Right renal cortex interstitium (tissue), 3 donors: ENCODE data around the gene ISCU. TPM values are rescaled to one million over a fixed set of nuclear protein-coding genes. Genes with fewer than 3 reads are reported as not detected.
"Not testable (repeated sequence)": the region's sequence is repeated elsewhere in the genome, so short reads cannot be mapped to it uniquely, and the experiment has no call there.

Experiments used
- DNase-seq, 3 donors: peaks; one replicate each; pipeline ENCODE4 v3.0.0-alpha.2; 2013; ENCODE audit warnings: low read depth in 3 of 3, low spot score in 2 of 3
- polyA plus RNA-seq, 3 donors: library from polyadenylated mRNA; unstranded; fragments of 120-200 nt; gene quantifications; one replicate each; pipeline ENCODE4 v1.2.1, GENCODE V29; 2013; ENCODE audit not compliant: insufficient read length in 3 of 3

Gene ISCU
- polyA plus RNA-seq, 3 donors = 114 to 127 (median 120) TPM

DNA sequence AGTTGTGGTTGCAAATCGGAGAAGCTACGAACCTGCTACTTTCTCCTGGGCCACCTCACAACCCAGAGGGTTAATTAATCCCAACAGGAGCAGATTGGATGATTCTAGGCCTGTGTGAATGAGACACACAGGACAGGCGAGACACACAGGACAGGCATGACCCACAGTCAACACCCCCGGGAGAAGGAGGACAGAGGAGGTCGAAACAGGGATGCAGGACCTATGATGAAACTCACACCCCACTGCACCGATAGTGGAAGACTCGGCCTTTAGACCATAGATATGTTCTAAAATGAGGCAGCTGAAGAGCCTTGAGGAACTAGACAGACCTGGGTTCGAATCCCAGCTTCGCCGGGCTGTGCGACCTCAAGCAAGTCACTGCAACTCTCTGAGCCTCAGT, 23.9 kb downstream of the ISCU start:
- no peak for DNase-seq

DNA sequence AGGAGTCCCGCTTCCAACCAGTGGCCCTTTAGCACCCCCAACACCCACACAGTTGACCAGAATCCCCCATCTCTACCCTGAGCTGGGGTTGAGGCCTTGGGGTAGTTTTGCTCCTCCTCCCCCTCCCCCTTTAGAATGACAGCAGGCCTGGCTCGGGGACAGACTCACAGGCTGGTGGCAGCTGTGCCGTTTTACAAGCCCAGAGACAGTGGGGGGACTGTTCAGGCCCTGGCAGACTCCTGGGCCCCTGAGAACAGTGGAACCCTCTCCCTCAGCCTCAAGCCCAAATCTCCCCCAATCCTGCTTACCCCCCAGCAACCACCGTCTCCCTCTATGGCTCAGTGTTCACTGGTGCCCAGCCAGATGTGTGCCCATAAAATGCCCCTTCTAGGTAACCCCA, 25.4 kb downstream of the ISCU start:
- no peak for DNase-seq

DNA sequence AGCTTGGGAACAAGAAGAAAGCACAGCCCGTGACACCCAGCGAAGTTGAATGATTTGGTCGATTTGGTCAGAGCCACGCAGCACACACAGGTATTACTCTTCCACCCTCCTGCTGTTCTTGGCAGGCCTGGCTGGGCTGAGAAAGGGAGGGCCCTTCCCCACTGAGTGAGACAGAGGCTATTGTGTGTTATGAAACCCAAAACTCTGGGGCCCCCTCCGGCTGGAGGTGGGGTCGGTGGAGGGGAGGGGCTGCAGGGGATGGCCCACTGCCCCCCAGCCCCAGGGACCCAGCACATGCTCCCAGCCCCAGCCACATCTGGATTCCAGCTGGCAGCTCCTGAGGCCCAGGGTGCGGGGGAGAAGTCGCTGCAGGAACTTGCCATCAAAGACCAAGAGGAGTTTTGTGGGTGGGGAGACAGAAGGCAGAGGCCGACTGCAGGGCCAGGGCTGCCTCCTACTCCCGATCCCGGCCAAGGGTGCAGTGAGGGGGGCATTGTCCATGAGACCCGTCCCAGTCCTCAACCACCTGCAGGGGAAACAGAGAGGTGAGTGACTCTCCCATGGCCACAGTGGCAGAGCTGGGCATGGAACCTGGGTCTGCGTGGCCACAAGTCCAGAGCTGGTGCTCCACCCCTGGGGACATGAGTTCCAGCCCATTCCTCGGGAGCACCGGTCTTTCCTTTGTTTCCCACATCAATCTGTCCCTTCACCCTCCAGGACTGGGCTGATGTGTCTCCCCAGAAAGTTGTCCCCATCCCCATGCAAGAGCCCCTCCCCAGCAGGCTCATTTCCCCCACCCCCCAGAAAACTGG, 26.8 kb downstream of the ISCU start:
- DNase-seq = no peak

- DNase-seq = no peak
Observed at GRCh38 chr12:108589840-108590229, 27.4 kb downstream of the ISCU start.

- not testable (repeated sequence) for DNase-seq
Observed at GRCh38 chr12:108590463-108590862, 28.1 kb downstream of the ISCU start.

DNA sequence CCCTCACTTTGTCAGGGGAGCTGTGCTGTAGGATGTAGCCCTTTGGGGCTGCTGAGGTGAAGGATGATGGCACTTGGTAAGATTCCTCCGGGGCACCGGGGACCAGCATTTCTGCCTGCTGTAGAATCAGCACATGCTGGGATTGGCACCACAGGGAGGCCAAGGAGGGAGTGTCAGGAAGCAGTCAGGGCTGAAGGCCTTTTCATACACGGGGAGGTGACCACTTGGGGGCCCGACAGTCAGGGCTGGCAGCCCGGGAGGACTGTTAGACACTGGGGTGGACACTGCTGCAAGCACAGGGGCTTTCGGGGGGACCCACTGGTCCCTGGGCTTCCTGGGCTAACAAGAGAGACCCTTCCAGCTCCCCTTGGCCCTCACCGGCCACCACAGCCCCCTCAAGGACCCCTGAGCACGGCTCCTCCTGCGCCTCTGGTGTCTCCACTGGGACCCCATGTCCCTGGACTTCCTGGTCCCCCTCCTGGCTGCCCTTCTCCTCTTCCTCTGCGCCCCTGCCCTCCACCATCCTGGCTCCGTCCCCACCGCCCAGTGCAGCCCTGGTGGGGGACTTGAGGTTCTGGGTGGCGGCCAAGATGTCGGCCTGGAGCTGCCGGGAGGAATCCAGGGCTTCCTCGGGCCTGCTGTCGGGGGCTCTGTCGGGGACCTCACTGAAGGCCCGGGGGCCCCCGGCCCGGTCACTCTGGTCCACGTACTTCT, 29.0 kb downstream of the ISCU start:
- DNase-seq = no peak

DNA sequence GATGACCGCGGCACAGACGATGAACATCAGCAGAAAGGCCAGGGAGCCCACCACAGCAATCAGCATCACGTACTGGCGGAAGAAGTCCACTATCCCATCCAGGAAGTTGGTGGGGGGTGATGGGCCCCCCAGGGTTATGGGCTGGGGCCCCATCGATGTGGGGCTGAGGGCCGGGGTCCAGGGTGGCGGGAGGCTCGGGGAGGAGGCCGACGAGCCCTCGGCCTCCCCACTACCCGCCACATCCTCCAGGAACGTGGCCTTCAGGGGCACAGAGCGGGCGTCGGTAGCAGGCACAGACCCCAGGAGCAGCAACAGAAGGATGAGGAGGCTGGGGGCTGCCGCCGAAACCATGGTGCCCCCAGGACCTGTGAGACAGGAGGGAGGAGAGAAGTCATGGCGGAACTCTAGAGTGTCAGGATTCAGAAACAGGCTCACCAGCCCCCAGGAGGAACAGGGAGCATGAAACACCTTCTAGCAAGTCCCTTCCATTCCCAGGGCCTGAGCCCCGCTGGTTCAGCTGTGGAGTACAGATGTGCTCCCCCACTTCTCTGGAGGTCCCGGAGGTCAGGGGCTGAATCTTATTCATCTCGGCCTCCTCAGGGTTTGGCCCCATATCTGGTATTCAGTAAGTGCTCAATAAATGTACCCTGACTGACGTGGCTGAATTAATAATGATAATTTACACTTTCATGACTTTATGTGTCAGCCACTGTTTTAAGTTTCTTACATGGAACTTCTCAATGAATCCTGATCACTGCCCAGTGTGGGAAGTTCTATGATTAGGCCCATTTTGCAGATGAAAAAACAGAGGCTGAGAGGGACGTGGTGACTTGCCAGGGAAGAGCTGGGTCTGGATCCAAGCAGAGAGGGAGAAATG, 29.9 kb downstream of the ISCU start:
- no peak for DNase-seq

DNA sequence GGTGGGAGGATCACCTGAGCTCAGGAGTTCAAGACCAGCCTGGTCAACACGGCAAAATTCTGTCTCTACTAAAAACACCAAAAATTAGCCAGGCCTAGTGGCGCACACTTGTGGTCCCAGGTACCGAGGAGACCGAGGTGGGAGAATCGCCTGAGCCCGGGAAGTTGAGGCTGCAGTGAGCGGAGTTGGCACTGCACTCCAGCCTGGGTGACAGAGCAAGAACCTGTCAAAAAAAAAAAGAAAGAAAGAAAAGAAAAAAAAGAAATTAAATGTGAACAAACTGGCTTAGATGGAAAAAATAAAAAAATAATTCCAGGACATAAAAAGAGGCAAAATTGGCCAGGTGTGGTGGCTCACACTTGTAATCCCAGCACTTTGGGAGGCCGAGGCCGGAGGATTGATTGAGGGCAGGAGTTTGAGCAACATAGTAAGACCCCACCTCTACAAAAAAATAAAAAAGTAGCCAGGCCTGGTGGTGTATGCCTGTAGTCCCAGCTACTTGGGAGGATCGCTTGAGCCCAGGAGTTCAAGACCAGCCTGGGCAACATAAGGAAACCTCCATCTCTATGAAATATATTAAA, 32.0 kb downstream of the ISCU start:
- no peak for DNase-seq

DNA sequence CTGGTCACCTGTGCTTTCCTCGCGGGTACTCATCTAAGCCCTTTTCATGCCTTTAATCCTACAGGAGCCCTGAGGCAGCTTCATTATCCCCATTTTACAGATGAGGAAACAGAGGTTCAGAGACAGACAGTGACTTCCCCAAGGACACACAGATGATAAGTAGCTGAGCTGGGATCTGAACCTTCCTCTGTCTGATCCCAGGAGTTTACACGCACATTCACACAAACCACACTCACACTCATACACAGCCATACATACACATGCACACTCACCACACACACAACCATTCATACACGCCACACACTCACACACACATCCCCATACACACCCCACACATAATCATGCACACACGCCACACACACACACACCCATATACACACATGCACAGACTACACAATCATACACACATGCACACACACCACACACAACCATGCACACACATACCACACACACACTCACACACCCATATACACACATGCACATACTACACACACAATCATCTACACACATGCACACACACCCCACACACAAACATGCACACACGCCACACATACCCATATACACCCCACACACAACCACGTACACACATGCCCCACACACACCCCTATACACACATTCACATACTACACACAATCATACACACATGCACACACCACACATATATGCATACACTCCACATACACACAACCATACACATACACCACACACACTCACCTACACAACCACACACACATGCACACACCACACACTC, 32.7 kb downstream of the ISCU start:
- no peak for DNase-seq

DNA sequence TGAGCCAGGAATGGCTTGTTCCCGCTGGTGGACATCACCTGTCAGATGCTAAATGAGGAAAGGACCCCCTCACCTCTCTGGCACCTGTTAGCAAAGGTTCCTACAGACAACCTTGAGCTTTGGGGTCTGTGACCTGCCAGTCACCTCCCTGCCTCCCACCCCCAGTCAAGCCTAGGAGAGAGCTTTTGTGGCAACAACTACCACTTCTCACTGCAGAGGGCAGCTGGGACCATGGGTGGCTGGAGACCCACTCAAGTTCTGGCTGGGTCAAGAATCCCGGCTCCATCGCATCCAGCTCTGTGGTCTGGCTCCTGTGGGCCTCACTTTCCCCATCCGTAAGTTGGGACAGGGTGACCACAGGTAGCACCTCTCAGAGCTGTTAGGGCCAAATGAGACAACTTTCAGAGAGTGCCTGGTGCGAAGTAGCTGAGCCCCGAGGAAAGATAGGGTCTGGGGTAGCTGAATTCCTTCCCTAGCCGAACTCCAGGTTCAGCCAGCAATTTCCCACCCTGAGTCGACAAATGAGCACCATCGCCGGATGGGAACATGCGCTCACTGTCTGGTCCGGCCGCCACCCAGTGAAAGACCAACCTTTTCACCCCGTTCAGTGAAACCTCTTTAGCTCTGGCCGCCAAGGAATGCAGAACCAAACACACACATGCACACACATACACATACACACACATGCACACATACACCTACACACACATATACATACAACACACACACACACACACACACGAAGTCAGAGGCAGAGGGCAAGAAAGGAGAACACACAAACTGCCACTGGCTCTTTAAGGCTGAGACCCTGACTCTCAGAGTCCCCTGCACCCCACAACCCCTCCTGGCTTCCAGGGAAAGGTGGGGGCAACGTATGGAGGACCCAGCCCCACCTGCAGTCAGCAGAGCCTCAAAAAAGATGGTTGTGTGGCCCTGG, 33.6 kb downstream of the ISCU start:
- no peak for DNase-seq

DNA sequence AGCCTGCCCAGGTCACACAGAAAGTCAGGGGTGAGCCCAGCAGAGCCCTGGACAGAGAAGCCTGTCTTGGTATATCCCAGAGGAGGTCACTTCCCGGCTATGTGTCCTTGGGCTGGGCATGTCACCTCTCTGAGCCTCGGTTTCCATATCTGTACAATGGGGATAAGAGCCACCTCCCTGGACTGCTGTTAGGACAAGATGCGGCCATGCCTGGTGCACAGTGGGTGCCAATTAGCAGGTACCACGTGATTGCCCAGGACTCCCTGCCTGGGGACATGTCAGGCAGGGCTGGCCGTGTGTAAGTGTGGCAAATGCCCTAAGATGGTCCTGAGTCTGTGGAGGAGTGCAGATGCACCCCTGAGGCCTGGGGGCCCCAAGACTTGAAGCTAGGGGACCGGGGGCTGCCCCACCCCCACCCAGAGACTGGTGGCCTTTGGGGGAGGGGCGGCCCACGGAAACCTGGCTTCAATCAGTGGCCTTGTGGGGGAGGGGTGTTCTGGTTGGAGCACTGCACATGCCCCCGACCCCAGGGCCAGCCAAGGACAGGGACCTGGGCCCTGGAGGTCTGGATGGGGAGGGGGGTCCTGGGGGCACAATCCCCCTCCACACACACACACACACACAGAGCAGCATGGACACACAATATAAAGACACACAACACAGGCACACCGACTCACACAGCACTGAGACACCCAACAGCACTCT, 34.6 kb downstream of the ISCU start:
- no peak for DNase-seq

GRCh38 chr12:108597559-108598471, 35.4 kb downstream of the ISCU start, which contains the start of gene TMEM119:
TSS of gene TMEM119 (minus strand) at chr12:108598084. CDS start at chr12:108592383, 5,701 bp downstream.
- no peak for DNase-seq

- no peak for DNase-seq
Observed at GRCh38 chr12:108598553-108599250, 36.3 kb downstream of the ISCU start.

- DNase-seq = no peak
Observed at GRCh38 chr12:108599541-108599940, 37.1 kb downstream of the ISCU start.

DNA sequence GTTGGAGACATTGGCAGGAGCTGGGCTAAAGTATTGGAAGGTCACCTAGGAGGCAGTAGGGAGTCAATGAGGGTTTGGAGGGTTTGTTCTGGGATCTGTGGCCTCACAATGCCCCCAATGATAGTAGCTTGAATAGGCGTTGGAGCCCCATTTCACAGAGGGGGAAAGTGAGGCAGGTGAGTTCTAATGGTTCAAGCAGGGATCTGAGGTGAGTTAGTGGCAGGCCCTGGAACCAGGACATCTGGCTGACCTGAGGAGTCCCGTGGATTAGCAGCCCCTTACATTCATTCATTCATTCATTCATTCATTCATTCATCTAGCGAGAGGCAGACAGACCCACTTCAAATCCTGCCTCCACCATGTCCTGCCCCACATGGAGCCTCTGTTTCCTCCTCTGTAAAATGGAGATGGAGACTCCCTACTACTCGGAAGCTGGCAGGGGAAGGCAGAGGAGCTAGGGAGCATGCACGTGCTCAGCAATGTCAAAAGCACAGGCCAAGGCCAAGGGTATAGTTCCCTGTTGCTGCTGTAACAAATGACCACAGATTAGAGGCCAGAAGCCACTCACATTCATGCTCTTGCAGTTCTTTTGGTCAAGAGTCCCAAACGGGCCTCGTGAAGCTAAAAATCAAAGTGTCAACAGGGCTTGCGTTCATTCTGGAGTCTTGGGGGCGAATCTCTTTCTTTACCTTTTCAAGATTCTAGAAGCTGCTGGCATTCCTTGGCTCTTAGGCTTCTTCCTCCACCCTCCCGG, 37.7 kb downstream of the ISCU start:
- DNase-seq = no peak

- DNase-seq = no peak
Observed at GRCh38 chr12:108600702-108601007, 38.3 kb downstream of the ISCU start.
